ENCODE data around the gene FHIT. TPM values are rescaled to one million over a fixed set of nuclear protein-coding genes. Genes with fewer than 3 reads are reported as not detected.
"Not testable (repeated sequence)": the region's sequence is repeated elsewhere in the genome, so short reads cannot be mapped to it uniquely, and the experiment has no call there.

Gene FHIT
- polyA plus RNA-seq, 1 donor: 5.5 TPM

DNA sequence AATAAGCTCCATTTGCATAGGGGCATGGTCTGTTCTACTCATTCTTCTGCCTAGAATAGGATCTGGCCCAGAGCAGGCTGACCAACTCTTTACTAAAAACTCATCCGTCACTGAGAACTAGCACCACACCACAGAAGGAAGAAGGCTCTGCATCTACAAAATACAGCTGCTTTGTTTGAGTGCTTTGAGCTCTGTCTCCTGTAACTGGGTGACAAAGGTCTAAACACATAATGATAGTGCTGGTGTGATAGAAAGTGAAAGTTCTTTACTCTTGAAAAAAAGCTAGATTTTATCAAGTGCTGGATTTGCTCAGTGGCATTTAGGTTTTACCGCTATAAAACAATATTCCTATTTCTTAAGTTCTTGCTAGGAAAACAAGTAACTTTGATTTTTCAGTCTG lies 140.7 kb downstream of the FHIT start:
- DNase-seq: no peak

DNA sequence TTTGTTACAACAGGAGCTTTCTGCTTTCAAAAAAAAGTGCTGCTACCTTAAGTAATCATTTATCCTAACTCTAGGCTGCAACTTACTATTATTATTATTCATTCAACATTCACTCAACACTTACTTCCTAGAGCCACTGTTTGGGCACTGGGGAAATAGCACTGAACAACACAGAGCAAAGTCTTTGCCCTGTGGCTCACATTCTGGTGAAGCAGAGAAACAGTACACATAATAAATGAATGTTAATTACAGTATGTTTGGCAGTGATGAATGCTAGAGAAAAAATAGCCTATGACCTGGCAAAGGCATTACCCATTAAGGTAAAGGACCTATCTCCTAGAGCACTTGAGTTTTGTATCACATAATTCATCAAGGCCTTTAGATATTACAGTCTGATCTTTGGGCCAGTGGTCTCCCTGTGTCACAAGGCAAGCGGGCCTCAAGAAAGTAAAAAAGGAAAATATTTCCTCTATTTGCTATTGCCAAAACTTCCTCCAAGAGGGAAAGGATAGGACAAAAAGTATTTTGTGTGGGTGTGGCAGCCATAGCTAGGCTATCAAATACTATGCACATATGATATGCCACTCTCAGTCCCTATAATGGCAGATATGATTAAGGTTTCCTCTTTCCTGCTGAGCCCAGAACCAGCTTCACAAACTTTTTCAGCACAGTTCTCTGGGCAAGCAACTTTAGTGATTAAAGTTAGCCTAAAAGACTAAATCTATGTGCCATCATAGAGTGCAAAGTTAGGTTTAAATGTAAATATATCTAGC lies 142.8 kb downstream of the FHIT start:
- DNase-seq: no peak

DNA sequence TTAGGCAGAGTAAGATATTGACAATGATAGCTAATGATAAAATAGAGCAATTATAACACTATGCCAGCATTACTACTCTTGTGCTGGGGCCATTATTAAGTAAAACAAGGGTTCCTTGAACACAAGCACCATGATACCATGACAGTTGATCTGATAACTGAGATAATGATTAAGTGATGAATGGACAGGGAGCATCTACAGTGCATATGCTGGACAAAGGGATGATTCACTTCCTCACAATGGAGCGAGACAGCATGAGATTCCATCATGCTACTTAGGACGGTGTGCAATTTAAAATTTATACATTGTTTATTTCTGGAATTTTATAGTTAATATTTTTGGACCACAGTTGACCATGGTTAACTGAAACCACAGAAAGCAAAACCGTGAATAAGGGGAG lies 156.6 kb downstream of the FHIT start:
- no peak for DNase-seq

DNA sequence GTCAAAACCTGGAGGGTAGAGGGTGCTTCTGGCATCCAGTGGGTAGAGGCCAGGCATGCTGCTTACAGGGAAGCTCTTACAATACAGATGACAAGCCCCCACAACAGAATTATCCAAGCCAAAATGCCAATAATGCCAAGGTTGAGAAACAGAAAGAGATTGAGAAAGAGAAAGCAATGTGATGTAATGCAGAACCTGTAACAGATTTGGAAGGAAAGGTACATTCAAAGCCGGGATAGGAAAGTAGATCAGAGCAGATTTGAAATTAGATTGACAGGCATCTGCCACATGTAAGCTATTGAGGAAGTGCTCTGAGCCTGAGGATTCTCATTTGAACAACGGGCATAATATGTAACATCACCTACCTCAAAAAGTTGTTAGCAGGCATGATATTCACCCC lies 157.9 kb downstream of the FHIT start:
- no peak for DNase-seq

DNA sequence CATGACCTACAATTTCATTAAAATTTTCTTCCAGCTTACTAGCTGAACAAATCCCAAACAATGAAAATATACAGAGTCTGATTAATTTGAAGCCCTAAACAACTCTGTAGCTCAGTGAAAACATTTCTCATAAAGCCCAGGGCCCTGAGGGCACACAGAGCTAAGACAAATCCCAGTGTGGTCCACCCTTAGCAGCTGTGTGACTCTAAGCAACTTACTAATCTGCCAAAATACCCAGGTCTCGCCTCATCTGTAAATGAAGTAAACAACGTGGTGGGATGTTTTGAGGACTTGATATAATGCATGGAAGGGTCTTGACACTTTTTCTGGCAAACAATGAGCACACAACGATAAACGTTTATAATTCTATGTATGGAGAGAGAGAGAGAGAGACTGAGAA lies 158.4 kb downstream of the FHIT start:
- DNase-seq: no peak

DNA sequence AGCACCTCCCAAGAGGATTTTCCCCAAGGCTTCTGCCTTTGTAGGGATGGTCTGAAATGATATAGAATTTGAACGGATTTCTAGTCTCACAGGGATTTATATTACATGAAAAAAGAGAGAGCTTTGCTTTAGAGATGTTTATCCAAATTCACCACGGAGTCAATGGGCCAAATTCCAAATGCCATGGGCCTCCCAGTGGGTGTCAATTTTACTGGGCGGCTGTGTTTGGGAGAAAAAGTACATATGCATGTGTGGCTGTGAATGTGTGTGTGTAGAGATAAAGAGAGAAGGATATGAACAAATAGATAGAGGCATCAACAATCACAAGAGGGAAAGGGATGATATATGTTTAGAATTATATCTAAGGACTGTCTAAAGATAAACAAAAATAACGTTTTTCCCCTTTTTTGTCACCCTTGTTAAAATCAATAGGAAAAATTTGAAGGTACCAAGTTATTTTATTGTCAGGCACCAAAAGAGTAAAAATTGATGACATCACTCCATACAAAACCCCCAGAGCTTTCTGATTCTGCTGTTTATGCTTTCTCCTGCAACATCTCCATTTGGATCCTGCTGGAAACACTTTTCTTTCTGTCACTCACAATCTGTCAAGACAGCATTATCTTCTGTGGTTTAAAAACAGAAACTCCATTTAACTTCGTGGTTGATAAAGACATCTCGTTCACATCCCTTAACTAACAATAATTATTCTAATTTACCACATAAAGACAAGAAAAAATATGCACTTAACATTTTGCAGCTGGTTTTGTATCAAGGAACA lies 160.7 kb downstream of the FHIT start:
- DNase-seq: no peak

DNA sequence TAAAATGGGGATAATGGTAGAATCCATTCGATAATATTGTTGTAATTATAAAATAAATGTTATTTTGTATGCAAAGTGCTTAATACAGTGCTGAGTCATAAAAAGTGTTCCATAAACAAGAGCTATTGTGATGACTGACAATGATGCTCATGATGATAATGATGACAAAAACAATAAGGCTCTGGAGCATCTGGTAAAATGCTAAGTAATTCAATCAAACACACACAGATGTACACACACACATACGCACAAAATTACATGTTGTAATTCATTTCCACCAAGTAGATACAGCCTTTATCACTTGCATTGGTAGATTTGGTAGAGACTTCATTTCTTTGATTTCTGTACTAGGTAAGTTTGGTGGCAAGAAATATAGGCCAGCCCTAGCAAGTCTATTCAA lies 163.8 kb downstream of the FHIT start:
- DNase-seq: no peak

DNA sequence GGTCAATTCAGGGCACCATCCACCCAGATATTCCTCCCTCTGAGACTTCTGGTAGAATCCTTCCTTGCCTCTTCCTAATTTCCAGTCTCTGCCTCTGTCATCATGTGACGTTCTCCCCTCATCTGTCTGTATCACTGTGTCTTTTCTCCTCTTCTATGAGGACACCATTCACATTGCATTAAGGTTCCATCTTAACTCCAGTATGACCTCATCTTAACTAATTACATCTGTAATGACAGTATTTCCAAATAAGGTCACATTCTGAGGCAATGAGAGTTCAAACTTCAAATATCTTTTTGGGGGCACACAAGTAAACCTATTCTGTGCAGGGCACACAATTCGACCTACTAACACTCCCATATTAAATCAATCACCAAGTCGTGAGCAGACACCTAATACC lies 169.7 kb downstream of the FHIT start:
- no peak for DNase-seq

DNA sequence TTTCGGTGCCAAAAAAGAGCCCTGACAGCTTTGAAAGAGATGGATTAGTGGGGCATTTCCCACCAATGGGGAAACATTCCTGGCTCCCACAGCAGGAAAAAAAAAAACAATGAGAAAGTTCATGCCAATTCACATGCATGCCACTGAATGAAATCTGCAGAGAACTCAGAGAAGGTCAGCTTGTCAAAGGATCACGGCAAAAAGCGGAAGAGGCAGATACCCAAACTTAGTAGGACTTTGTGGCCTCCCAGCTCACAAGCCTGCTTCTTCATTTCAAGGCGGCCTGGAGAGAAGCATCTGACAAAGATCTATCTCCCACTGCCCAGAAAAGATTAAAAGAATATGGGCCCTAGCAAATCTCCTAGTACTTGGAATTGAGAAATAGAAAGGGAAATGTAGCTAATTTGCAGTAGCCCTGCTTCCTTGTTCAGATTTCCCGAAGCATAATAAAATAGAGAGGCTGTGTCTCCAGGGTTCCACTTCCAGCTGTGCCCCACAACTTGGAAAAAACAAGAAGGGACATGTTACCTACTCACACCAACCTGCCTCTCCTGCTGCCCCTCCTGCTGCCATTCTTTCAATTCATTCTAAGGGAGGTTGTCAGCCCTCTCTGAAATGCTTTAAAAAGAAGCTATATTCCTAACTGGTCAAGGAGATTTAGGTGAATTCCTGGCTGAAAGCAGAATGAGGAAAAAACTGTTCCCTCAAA lies 170.4 kb downstream of the FHIT start:
- no peak for DNase-seq

DNA sequence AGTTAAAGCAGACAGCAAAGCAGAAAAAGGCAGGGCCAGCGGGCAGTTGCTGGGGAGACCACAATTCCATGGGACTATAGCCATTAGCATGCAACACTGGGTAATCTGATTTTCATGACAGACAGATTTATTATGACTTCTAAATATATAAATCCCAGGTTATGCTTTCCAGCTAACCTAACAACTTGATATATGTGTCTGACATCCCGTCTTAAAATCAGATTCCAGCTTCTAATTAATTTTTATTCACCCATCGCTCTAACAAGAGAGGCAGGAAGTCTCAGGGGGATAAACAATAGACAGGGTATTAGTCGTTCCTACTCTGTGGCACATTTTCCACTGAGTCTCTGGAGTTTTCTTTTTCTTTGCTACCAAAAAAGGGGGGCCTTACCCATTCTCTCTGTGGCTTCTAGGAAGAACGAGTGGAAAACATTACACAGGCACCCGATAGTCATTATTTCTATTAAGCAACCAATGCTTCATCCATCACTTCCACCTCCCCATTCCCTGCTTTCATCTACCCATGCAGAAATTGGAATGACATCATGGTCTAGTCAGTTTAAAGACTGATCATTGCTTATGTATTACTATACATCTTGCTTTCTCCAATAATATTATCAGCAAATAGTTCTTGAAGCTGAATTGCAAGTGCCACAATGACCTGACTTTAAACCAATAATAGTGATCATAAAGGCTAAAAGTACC lies 173.1 kb downstream of the FHIT start:
- no peak for DNase-seq

DNA sequence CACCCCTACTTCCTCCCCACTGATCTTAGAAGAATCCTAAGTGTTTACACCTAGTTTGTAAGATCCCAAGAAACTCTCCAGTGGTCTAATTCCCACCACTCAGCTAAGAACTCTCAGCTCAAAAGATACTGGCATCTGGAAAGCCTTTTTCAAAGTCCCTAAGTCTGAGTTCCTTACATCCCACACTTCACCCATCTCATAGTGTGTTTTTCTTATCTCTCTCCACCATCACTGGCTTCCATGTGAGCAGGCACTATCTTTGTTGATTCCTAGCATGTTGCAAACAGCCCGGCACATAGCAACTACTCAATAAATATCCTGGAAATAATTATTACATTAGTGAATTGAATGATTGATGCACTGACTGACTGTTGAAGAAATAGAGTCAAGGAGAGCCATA lies 173.7 kb downstream of the FHIT start:
- no peak for DNase-seq

DNA sequence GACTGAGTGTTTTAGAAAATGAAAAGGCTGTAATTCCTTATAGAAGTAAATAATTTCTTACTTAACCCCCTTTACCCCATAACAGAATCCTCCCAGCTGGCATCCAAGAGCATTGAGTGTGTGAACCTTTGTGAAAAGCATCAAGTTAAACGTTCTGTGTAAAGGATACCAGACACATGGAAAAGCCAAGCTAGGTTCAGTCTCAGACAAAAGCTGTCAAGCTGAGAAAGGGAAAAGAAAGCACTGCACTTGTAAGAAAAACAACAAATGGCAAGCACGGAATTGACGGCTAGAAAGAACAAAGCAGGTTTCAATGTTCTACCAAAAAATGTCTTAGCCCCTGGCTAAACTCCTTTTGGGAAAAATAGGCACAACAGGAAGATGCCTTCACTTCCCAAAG lies 176.5 kb downstream of the FHIT start:
- DNase-seq: no peak

DNA sequence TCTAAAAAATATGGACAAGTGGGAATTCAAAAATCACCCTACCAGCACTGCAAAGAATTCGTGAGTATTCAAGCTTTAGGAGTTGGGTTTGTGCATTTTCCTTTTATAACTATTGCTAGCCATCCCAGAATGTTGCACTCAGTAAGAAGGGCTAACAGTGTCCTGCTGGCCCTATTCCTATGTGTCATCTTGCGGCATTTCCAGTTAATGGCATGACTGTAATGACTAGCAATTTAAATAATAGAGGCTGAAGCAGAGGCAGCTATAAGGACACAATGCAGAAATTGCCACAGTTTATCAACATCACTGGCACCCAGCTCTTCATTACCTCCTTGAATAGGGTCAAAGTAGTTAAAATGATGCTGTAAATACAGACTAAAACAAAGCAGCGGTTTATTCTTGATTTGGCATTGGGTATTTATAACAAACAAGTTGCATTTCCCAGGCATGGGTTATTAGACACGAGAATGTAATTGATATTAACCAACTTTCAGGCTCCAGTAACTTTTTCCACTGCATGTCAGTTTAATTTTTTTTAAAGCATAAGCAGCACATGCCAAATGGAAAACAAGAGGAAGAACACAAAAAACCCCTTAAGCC lies 177.6 kb downstream of the FHIT start:
- DNase-seq: no peak

DNA sequence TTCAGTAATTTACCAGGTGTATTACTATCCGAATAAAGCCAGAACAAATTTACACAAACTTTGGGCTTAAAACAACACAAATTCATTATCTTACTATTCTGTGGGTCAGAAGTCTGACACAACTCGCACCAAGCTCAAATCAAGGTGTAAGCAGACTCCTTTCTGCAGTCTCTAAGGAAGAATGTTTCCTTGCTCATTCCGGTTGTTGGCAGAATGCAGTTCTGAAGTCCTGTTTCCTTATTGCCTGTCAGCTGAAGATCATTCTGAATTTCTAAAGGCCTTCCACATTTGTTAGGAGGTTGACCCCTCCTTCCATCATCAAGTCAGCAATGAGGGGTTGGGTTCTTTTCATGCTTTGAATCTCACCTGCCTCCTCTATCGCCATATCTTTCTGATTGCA lies 183.2 kb downstream of the FHIT start:
- DNase-seq: no peak

DNA sequence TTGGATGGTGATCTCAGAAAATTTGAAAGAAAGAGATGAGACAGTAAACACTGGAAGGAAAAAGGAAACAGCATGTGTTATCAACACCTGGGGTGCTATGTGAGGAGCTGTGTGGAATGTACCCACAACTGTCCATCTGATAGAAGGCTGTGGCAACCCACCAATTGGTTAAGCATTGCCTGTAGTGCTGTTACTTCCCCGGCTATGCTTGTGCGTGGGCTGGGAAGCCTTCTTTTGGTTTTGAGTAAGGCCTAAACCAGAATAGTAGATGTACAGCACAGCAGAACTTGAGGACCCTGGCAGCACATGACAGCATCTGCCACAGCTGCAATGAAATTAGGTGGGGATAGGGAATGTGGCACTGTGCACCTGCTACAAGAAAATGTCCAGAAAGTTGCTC lies 184.5 kb downstream of the FHIT start:
- no peak for DNase-seq

DNA sequence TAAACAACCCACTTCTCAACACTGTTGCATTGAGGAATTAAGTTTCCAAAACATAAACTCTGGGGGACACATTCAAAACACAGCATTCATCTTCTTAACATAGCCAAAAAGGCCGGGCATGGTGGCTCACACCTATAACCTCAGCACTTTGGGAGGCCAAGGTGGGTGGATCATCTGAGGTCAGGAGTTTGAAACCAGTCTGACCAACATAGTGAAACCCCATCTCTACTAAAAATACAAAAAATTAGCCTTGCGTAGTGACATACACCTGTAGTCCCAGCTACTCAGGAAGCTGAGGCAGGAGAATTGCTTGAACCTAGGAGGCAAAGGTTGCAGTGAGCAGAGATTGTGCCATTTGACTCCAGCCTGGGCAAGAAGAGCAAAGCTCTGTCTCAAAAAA lies 185.0 kb downstream of the FHIT start:
- not testable (repeated sequence) for DNase-seq

DNA sequence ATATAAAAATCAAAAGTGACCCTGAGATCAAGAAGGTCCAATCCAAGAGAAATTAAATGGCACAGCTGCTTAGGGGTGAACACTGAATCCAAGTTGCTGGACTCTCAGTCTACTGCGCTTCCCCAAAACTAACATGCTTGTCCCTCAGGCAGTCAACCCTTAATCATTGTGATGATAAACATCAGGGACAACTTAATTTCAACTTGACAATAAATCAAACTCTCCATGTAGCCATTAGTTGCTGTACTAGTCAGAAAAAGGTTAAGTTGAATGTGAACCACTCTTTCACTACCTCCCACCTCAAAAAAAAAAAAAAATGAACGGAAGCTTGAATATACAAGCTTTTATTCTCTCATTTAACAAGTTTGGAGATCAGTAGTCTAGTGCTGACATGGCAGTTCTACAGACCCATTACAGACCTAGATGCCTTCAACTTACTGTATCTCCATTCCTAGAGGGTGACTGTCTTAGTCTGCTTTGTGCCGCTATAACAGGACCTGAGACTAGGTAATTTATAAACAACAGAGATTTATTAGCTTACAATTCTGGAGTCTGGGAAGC lies 185.7 kb downstream of the FHIT start:
- DNase-seq: no peak

DNA sequence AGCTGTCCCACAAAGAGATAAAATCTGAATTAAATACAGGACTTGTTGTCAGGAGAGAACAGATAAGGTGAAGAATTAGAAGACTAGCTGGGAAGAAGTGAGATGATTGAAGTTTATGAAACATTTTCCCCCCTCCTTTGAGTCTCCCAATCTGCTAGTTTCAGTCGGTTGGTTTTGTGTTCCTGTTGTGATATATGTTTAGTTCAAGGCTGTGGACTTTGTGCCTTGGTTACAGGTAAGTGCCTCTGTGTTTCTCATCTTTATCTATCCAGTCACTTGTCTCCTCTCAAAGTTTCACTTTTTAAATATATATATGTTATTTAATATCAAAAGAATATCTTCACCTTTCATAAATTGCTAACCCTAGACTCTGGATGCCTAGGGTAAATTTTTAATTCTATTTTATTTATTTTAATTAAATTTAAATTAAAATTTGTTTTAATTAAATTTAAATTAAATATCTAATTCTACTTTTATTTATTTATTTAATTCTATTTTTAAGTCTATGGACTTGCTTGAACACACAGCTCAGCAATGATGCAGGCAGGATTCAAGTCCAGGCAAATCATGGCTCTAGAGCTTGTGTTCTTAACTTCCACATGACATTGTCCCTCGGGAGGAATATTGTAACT lies 190.0 kb downstream of the FHIT start:
- no peak for DNase-seq

DNA sequence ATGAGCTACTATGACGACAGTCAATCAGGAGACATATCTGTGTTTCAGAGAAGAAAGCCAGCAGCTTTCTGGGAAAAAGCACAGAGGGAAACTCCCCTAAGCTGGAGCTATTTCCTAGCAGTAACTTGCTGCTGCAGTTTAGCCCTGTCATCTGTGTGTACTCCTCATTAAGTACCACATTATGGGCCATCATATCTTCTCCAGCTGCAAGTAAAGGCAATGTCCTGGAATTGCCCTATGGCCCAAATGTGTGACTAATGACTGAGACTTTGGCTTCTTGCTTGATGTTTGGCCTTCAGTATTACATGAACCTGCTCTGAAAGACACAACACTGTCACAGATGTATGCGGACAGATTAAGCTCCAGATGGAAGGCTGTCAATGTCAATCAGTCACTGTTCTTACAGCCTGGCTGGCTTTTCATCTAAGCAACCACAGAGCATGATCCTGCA lies 190.8 kb downstream of the FHIT start:
- no peak for DNase-seq

DNA sequence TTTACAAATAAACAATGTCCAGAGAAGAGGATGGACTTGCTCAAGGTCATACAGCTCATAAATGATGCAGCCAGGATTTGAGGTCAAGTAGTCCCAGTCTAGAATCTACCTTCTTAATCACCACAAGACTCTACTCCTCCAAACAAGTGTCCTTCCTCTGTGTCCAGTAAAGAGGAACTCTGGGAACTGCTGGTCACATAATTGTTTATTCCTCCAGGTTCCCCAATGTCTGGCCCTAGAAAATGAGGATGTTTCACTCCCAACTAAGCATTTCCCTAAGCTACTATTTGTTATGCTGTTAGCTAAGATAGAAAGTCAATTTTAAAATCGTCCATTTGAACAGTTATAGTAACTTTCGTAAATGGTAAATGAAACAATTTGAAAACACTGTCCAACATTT lies 192.4 kb downstream of the FHIT start:
- DNase-seq: no peak

DNA sequence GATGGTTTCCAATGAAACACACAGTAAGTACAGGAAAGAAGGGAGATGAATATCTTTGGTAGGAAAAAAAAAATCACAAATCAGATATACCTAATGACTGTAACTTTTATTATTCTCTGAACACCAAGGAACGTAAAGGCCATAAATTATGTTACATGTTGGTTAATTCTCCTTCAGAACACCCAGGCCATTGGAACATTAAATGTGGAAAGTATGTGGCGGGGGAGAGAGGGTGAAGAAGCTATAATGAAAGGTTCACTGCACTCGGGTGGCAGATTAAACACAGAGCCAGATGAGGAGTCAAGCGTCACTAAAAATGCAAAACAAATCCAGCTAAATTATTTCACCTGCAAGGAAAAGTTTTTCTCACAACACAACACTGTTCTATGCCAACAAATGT lies 193.8 kb downstream of the FHIT start:
- DNase-seq: no peak

DNA sequence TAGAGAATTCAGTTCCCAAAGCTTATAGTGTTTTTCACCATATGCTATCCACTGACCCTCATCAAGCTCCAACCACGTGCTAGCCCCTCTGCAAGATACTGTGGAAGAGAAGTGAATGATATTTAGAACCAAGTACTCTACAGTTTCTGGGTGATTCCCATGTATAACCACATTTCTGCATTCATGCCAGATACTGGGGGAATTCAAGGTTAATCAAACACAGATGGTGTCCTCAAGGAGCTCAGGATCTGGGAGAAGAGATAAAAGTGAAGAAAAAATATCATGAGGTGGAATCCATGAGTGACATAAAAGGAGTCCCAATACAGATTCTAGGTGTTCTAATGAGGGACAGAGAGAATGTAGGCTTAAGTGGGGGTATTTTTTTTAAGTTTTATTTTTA lies 195.8 kb downstream of the FHIT start:
- DNase-seq: no peak
